Measurements from ENCODE around the gene TRAPPC3. TPM values are rescaled to one million over a fixed set of nuclear protein-coding genes. Genes with fewer than 3 reads are reported as not detected.

Gene TRAPPC3
- total RNA-seq, 1 experiment from 2014 or later, result 52.7 TPM

- no peak overlapping the region for H3K23ac ChIP-seq (ENCODE audit: insufficient read length, low read depth, low read length)
- H3K18ac ChIP-seq (ENCODE audit: insufficient read length, low read depth, low read length), result no peak overlapping the region
Measured at GRCh38 chr1:36093929-36094328, 55.4 kb downstream of the TRAPPC3 start.

More at GRCh38 chr1:36093929-36094328, 55.4 kb downstream of the TRAPPC3 start:
- Histone ChIP-seq H3K56ac (ENCODE audit: insufficient read length, low read depth, low read length) (no peak overlapping the region), H3K27me3 (ENCODE audit: insufficient read depth, low read length) (no peaks in the 10 kb centered on the region), H4K8ac (replicated peaks; ENCODE audit: insufficient read length, low read depth, low read length) (no peak overlapping the region), H4K5ac (ENCODE audit: insufficient read length, low read depth, low read length) (no peak overlapping the region), H4K20me1 (ENCODE audit: control insufficient read depth, insufficient read depth, insufficient read length) (no peaks in the 10 kb centered on the region), H3K9ac (ENCODE audit: extremely low read depth, insufficient read length, low read length) (no peak overlapping the region), H3K27ac (ENCODE audit: insufficient read length, low read depth, low read length) (no peak overlapping the region), H3K4ac (ENCODE audit: low read depth, low read length) (no peak overlapping the region), H2BK120ac (ENCODE audit: low read depth, low read length, poor library complexity, severe bottlenecking) (no peak overlapping the region), H3K14ac (ENCODE audit: insufficient read depth, low read length) (no peak overlapping the region), H2BK15ac (ENCODE audit: low read depth, low read length) (no peak overlapping the region), H3K23me2 (ENCODE audit: insufficient read length, low read depth, low read length, poor library complexity, severe bottlenecking) (peaks cover 6% of the 10 kb centered on the region), H2AK5ac (ENCODE audit: insufficient read length, low read length) (no peak overlapping the region), H2BK12ac (ENCODE audit: insufficient read length, low read depth, low read length) (no peak overlapping the region), H2AFZ (ENCODE audit: low read length) (no peak overlapping the region), H3K9me3 (ENCODE audit: control insufficient read depth, low read depth, low read length) (no peaks in the 10 kb centered on the region), H3K4me1 (ENCODE audit: insufficient read depth, low read length) (no peaks in the 10 kb centered on the region), H3K4me2 (ENCODE audit: insufficient read depth, insufficient read length, low read length) (no peak overlapping the region), H2BK5ac (ENCODE audit: insufficient read length, low read length) (no peak overlapping the region), H2BK20ac (ENCODE audit: low read depth, low read length, poor library complexity, severe bottlenecking) (no peak overlapping the region), H4K91ac (ENCODE audit: insufficient read length, low read depth, low read length) (no peak overlapping the region), H3K79me2 (ENCODE audit: insufficient read depth, low read length) (peaks cover 2% of the 10 kb centered on the region; the same call in 1 of the 2 replicates), H3T11ph (ENCODE audit: low read length) (no peak overlapping the region), H3K79me1 (ENCODE audit: insufficient read depth, low read depth, low read length, poor library complexity, severe bottlenecking) (no peaks in the 10 kb centered on the region)
- H3K27ac Mint-ChIP-seq, result no peak overlapping the region
- peaks cover 22 to 24% of the 10 kb centered on the region in 2 experiments for H3K4me1 Mint-ChIP-seq
- no peaks in the 10 kb centered on the region for H3K27me3 Mint-ChIP-seq (ENCODE audit: low read depth)
- no peak for TF ChIP-seq CTCF (conservative IDR thresholded peaks at IDR 0.05)
- H3K9me3 Mint-ChIP-seq, result no peaks in the 10 kb centered on the region; a peak in 1 of 5 replicates
- no CpG with 5 or more reads among the region's 3 CpGs for WGBS (ENCODE audit: extremely low coverage, insufficient read length, low lambda C conversion rate)
- DNase-seq, result no peak
- peaks cover 21 to 46% (median 40%) of the 10 kb centered on the region in 3 experiments; a peak in 6 of 7 replicates for H3K36me3 Mint-ChIP-seq (ENCODE audit: insufficient read depth in 1 of 3, low read depth in 3 of 3)
- H3K4me3 Mint-ChIP-seq, result no peak overlapping the region
